Thoracic aorta endothelial cell (primary cell): ENCODE data around the gene DNAJC10. TPM values are rescaled to one million over a fixed set of nuclear protein-coding genes. Genes with fewer than 3 reads are reported as not detected.

Experiments
- small RNA-seq: library from RNA; depleted of rRNA; stranded (forward); fragments of <200 nt; gene quantifications from one replicate; pipeline ENCODE3, GENCODE V24; 2012
- total RNA-seq: library from RNA; depleted of rRNA; stranded (reverse); fragments of >200 nt; gene quantifications from 2 replicates; pipeline ENCODE4 v1.2.3, GENCODE V29; 2012

The DNAJC10 gene
- 187 and 212 TPM in 2 replicates for total RNA-seq

GRCh38 chr2:182715892-182716649, at the start of gene DNAJC10:
Gene DNAJC10, plus strand, starts transcription at chr2:182716257. Its CDS starts 1,830 bp downstream, at chr2:182718087.

Small RNA genes within 50 kb of the gene (small RNA-seq; reads per million reads assigned to genes)
- not detected for gene RF00019

Other genes starting within 250 kb of the DNAJC10 start
- gene FRZB, start 150.4 kb downstream of the DNAJC10 start, total RNA-seq: not detected in 2 replicates